ENCODE data around the gene RNF126.

GRCh38 chr19:623974-624373 is 39.0 kb downstream of the RNF126 start:
- TF ChIP-seq, protein P1, sequence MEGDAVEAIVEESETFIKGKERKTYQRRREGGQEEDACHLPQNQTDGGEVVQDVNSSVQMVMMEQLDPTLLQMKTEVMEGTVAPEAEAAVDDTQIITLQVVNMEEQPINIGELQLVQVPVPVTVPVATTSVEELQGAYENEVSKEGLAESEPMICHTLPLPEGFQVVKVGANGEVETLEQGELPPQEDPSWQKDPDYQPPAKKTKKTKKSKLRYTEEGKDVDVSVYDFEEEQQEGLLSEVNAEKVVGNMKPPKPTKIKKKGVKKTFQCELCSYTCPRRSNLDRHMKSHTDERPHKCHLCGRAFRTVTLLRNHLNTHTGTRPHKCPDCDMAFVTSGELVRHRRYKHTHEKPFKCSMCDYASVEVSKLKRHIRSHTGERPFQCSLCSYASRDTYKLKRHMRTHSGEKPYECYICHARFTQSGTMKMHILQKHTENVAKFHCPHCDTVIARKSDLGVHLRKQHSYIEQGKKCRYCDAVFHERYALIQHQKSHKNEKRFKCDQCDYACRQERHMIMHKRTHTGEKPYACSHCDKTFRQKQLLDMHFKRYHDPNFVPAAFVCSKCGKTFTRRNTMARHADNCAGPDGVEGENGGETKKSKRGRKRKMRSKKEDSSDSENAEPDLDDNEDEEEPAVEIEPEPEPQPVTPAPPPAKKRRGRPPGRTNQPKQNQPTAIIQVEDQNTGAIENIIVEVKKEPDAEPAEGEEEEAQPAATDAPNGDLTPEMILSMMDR (IDR thresholded peaks at IDR 0.05; ENCODE audit: insufficient read depth, low read depth, low read length), result no peak
- TF ChIP-seq EZH2 (IDR thresholded peaks at IDR 0.05; ENCODE audit: insufficient read depth, low read length), result no peak

All from astrocyte (in vitro differentiated cells and primary cell).